ENCODE results near the gene CDKN1B.

Gene CDKN1B

GRCh38 chr12:12686472-12686871 lies 30.7 kb upstream of the CDKN1B start:
- TF ChIP-seq USF1 (IDR thresholded peaks at IDR 0.05) = no peak
- TF ChIP-seq CEBPB (IDR thresholded peaks at IDR 0.05) = no peak
- TF ChIP-seq FOXM1 (IDR thresholded peaks at IDR 0.05; ENCODE audit: borderline replicate concordance, low read depth) = no peak
- no peak for TF ChIP-seq RAD21 (IDR thresholded peaks at IDR 0.05; ENCODE audit: low read depth)
- no peak for TF ChIP-seq MAX (IDR thresholded peaks at IDR 0.05)
- no peak for TF ChIP-seq TCF12 (IDR thresholded peaks at IDR 0.05; ENCODE audit: low read depth)
- no peak for TF ChIP-seq EP300 (IDR thresholded peaks at IDR 0.05; ENCODE audit: borderline replicate concordance)
- TF ChIP-seq EGR1 (IDR thresholded peaks at IDR 0.05) = no peak
- TF ChIP-seq ZBTB7A (IDR thresholded peaks at IDR 0.05; ENCODE audit: low read depth) = no peak
- TF ChIP-seq TEAD4 (IDR thresholded peaks at IDR 0.05) = no peak
- no peak for TF ChIP-seq TAF1 (IDR thresholded peaks at IDR 0.05; ENCODE audit: low read depth)
- TF ChIP-seq YY1 (IDR thresholded peaks at IDR 0.05; ENCODE audit: low read depth) = no peak
- TF ChIP-seq CREB1 (IDR thresholded peaks at IDR 0.05; ENCODE audit: low read depth) = no peak
- no peak for TF ChIP-seq REST (IDR thresholded peaks at IDR 0.05; ENCODE audit: low read depth)
- TF ChIP-seq NFIC (IDR thresholded peaks at IDR 0.05) = no peak

- TF ChIP-seq REST (IDR thresholded peaks at IDR 0.05; ENCODE audit: low read depth) (no peak), CREB1 (IDR thresholded peaks at IDR 0.05; ENCODE audit: low read depth) (no peak), TAF1 (IDR thresholded peaks at IDR 0.05; ENCODE audit: low read depth) (no peak), TCF12 (IDR thresholded peaks at IDR 0.05; ENCODE audit: low read depth) (no peak), EP300 (IDR thresholded peaks at IDR 0.05; ENCODE audit: borderline replicate concordance) (no peak), ZBTB7A (IDR thresholded peaks at IDR 0.05; ENCODE audit: low read depth) (no peak), YY1 (IDR thresholded peaks at IDR 0.05; ENCODE audit: low read depth) (no peak), FOXM1 (IDR thresholded peaks at IDR 0.05; ENCODE audit: borderline replicate concordance, low read depth) (no peak), CEBPB (IDR thresholded peaks at IDR 0.05) (no peak), TEAD4 (IDR thresholded peaks at IDR 0.05) (no peak), USF1 (IDR thresholded peaks at IDR 0.05) (no peak), EGR1 (IDR thresholded peaks at IDR 0.05) (no peak), NFIC (IDR thresholded peaks at IDR 0.05) (no peak), RAD21 (IDR thresholded peaks at IDR 0.05; ENCODE audit: low read depth) (no peak), MAX (IDR thresholded peaks at IDR 0.05) (no peak)
These were observed 30.2 kb upstream of the CDKN1B start for GRCh38 chr12:12686925-12687324.

GRCh38 chr12:12689647-12690300 lies 27.4 kb upstream of the CDKN1B start:
- TF ChIP-seq YY1 (IDR thresholded peaks at IDR 0.05; ENCODE audit: low read depth) = no peak
- TF ChIP-seq REST (IDR thresholded peaks at IDR 0.05; ENCODE audit: low read depth) = no peak
- no peak for TF ChIP-seq FOXM1 (IDR thresholded peaks at IDR 0.05; ENCODE audit: borderline replicate concordance, low read depth)

GRCh38 chr12:12691549-12691948 lies 25.6 kb upstream of the CDKN1B start:
- TF ChIP-seq TAF1 (IDR thresholded peaks at IDR 0.05; ENCODE audit: low read depth) (no peak), YY1 (IDR thresholded peaks at IDR 0.05; ENCODE audit: low read depth) (no peak), ZBTB7A (IDR thresholded peaks at IDR 0.05; ENCODE audit: low read depth) (no peak), NFIC (IDR thresholded peaks at IDR 0.05) (no peak), TEAD4 (IDR thresholded peaks at IDR 0.05) (no peak), EGR1 (IDR thresholded peaks at IDR 0.05) (no peak), CREB1 (IDR thresholded peaks at IDR 0.05; ENCODE audit: low read depth) (no peak), FOXM1 (IDR thresholded peaks at IDR 0.05; ENCODE audit: borderline replicate concordance, low read depth) (no peak), RAD21 (IDR thresholded peaks at IDR 0.05; ENCODE audit: low read depth) (no peak), CEBPB (IDR thresholded peaks at IDR 0.05) (no peak), USF1 (IDR thresholded peaks at IDR 0.05) (no peak), TCF12 (IDR thresholded peaks at IDR 0.05; ENCODE audit: low read depth) (no peak), REST (IDR thresholded peaks at IDR 0.05; ENCODE audit: low read depth) (no peak), EP300 (IDR thresholded peaks at IDR 0.05; ENCODE audit: borderline replicate concordance) (no peak), MAX (IDR thresholded peaks at IDR 0.05) (no peak)
